Fibroblast of the aortic adventitia (primary cell): ENCODE data around the gene LIPC. TPM values are rescaled to one million over a fixed set of nuclear protein-coding genes. Genes with fewer than 3 reads are reported as not detected.

Experiments used
- DNase-seq: peaks from one replicate; pipeline ENCODE4 v3.0.0-alpha.2; 2010; ENCODE audit warnings: low read depth
- H3K4me3 ChIP-seq: 2 replicates; pipeline ENCODE4 v1.5.1; 2011; ENCODE audit warnings: low read depth, mild to moderate bottlenecking, control low read depth, low read length, moderate library complexity
- total RNA-seq: library from RNA; depleted of rRNA; stranded (reverse); fragments of >200 nt; gene quantifications from 2 replicates; pipeline ENCODE4 v1.2.3, GENCODE V29; 2012; ENCODE audit warnings: low replicate concordance
- TF ChIP-seq, protein P1 (sequence below): IDR thresholded peaks from 2 replicates; pipeline ENCODE4 v1.5.1; 2011; ENCODE audit warnings: mild to moderate bottlenecking, low read length, control low read depth, inconsistent platforms; ENCODE audit not compliant: insufficient read depth

Gene LIPC
- total RNA-seq, 1 donor: 0.90 TPM

DNA sequence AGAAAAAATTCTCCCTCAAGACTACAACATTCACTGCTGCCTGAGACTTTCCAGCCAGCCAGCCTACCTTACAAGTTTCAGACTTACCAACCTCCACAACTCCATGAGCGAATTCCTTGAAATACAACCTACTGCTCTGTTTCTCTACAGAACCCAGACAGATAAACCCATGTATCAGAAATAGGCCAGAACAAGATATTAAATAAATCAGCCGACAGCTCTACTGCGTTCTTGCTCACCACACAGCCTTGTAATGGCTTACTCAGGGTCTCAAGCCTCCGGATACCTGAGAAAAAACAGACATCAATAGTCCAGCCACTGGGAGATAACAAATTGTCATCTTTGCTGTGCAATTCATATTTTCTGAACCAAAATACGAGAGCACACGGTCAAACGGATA is 43.6 kb upstream of the LIPC start:
- no peak overlapping the region for H3K4me3 ChIP-seq
- TF ChIP-seq, protein P1, sequence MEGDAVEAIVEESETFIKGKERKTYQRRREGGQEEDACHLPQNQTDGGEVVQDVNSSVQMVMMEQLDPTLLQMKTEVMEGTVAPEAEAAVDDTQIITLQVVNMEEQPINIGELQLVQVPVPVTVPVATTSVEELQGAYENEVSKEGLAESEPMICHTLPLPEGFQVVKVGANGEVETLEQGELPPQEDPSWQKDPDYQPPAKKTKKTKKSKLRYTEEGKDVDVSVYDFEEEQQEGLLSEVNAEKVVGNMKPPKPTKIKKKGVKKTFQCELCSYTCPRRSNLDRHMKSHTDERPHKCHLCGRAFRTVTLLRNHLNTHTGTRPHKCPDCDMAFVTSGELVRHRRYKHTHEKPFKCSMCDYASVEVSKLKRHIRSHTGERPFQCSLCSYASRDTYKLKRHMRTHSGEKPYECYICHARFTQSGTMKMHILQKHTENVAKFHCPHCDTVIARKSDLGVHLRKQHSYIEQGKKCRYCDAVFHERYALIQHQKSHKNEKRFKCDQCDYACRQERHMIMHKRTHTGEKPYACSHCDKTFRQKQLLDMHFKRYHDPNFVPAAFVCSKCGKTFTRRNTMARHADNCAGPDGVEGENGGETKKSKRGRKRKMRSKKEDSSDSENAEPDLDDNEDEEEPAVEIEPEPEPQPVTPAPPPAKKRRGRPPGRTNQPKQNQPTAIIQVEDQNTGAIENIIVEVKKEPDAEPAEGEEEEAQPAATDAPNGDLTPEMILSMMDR: no peak
- no peak for DNase-seq

DNA sequence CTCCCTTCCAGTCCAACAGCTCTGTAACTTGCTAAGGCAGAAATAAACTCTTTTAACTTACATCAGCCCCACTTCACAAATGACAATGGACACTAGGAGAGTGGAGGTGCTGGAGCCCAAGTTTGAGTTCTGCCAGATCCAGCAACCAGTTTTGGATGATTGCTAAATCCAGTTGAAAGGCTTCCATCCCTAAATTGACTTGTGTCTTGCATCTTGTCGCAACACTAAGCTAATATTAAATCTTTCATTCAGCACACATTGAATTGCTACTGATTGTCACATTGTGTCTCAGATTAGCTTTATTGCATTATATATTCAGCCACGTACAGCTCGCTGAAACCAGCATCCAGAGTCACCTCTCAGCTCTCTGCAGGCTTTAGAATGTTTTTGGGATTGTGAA is 41.7 kb upstream of the LIPC start:
- DNase-seq: no peak
- no peak overlapping the region for H3K4me3 ChIP-seq
- TF ChIP-seq, protein P1: no peak

DNA sequence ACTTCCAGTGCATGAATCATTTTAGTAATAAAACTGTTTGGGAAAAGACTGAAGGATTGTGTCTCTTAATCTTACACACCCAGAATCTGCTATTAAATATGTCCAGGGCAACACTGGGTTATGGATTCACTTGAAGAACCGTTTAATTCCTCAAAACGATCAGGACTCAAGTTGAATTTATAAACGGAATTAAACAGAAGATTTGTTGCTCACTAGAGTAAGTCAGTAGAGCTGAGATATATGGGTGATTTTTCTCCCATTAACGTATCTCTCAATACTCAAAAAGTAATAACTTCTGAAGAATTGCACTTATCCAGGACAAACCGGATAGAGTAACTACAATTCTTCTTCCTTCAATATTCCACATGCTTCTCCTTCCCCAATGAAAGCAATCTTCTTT is 41.1 kb upstream of the LIPC start:
- DNase-seq: no peak
- H3K4me3 ChIP-seq: no peak overlapping the region
- TF ChIP-seq, protein P1: no peak

DNA sequence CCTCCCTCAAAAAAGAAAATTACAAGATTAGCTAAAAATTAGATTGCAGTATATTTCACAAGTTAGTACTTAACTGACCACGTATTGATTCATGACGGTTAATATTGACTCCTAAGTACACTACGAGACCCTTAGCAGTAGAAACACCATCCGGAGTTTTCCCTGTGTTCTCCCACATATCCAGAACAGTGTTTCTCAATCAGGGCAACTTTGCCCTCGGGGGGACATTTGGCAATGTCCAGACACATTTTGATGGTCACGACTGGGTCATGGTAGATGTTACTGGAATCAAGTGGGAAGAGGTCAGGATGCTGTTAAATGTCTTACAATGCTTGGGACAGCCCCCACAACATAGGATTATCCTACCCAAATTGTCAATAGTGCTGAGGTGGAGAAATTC is 40.7 kb upstream of the LIPC start:
- no peak overlapping the region for H3K4me3 ChIP-seq
- DNase-seq: no peak
- TF ChIP-seq, protein P1: no peak

DNA sequence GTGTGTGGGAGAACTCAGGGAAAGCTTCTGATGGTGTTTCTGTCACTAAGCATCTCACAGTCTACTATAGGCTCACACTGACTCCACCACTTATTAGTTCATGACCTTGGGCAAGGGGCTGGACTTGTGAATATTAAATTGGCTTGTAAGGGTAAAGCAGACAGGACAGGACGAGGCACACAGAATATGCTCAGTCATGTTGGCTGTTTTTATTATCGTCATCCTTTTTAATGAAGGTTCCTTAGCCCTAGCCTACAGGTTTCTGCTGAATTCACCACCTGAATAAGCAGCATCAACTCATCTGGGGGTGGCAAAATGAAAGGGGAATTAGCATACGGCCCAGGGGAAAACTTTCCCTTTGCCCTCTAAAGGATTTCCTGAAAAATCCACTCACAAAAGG is 39.6 kb upstream of the LIPC start:
- TF ChIP-seq, protein P1: no peak
- no peak overlapping the region for H3K4me3 ChIP-seq
- no peak for DNase-seq

DNA sequence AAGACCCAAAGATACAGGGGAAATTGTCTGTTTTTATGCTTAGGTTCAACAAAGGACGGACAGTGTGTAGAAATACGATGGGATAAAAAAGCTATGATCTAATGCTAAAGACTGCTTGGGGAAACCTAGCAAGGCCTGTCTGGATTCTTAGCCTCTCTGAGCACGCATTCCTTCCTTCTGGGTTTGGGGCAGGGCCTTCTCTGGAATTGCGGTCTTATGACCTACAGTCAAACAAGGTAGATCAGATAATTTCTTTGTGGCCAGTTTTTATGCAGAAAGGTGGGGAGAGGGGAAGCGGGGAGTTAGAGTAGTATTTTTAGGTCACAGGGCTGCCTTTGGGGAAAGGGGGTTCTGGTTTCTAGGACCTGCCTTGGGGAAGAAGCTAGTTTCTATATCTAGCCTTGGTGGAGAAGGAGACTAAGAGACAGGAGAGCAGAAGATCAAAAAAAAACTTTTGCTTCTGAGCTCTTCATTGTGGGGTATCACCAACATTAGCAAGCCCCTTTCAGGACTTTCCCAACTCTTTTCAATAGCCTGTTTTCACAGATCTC is 39.1 kb upstream of the LIPC start:
- no peak for DNase-seq
- no peak overlapping the region for H3K4me3 ChIP-seq
- TF ChIP-seq, protein P1: no peak

DNA sequence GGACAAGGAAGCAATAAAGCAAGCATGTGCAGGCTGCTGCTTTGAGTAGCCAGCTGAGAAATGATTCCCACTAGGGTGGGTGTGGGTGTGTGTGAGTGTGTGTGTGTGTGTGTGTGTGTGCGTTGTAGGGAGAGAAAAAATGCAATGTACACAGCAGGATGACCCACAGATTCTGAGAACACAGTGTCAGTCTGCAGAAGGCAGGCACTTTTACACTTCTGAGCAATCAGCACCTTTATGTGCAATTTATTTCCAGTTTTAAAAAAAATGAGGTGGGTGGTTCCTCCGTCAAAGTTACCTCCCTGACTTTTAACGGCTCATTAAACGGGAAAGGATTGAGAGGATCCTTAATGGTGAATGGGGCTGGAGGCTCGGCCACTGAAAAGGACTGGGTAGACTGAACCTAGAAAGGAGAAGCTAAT is 38.5 kb upstream of the LIPC start:
- no peak overlapping the region for H3K4me3 ChIP-seq
- TF ChIP-seq, protein P1: no peak
- peak; percentile 16 for DNase-seq
